LNCAP (cell line): Measurements from ENCODE around the gene GLIS1.

Experiments used
- TF ChIP-seq, protein P1 (sequence below): fragments of 450-650 bp; IDR thresholded peaks from 2 replicates; pipeline ENCODE4 v1.5.1; 2017; ENCODE audit warnings: mild to moderate bottlenecking

The GLIS1 gene

DNA sequence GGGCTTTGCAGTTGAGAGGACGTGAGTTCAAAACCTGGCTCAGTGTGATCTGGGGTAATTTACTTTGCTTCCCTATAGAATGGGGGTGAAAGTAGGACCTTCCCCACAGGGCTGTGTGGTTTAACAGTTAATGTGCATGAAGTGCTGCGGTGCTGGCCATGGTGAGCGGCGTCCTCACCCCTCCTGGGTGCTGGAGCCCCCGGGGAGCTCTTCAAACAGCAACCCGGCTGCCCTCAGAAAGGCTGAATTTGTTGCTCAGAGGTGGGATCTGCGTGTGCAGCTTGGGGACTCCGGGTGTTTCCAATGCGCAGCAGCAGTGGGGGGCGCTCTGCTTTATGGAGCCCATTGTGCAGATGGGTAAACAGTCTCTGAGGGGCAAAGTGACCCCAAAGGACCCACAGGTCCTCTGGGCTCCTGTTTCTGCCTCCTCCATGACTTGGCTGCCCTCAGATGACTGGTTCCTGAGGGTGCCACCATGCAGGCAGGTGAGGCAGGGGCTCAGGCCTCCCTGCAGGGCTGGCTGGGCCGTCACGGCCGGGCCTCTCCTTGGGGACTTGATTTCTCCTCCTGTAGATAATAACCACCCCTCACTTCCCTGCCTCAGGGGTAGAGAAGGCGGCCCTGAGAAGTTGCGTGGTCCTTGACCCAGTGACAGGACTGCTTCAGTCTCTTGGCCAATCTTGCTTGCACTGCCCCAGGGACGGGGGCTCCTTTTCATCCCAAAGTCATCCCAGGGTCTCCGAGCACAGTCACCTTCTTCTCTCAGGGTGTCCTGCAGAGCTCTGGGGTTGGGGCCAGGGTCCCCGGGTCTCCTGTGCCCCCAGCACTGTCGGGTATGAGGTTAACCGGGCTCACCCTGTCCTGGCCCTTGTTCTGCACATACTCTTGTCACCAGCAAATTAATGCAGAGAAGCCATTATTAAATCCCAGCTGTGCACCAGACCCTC is 239.4 kb downstream of the GLIS1 start:
- TF ChIP-seq, protein P1, sequence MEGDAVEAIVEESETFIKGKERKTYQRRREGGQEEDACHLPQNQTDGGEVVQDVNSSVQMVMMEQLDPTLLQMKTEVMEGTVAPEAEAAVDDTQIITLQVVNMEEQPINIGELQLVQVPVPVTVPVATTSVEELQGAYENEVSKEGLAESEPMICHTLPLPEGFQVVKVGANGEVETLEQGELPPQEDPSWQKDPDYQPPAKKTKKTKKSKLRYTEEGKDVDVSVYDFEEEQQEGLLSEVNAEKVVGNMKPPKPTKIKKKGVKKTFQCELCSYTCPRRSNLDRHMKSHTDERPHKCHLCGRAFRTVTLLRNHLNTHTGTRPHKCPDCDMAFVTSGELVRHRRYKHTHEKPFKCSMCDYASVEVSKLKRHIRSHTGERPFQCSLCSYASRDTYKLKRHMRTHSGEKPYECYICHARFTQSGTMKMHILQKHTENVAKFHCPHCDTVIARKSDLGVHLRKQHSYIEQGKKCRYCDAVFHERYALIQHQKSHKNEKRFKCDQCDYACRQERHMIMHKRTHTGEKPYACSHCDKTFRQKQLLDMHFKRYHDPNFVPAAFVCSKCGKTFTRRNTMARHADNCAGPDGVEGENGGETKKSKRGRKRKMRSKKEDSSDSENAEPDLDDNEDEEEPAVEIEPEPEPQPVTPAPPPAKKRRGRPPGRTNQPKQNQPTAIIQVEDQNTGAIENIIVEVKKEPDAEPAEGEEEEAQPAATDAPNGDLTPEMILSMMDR, result no peak

DNA sequence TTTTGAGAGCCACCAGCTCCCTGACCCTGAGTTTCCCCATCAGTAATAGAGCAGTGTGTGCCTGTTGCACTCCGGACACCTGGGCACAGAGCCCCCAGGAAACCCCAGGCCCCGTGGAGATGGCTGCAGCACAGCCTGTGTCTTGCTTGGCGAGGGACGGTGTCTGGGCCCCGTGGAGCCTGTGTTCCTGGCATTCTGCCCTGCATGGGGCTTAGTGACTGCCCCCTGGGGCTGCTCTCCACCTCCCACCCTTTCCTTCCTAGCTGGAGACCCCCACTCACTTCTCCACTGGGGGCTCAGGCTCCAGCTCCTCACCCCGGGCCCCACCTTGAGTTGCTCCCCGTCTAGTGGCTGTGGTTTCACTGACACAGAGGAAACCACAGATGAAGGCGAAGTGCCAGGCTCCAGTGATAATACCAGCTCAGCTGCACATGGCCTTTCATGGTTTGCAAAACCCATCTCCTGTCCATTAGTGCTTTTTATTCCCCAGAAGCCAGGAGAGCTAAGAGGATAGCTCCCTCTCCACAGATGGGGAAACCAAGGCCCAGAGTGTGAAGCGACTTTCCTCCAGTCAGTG is 240.3 kb downstream of the GLIS1 start:
- TF ChIP-seq, protein P1, result no peak

DNA sequence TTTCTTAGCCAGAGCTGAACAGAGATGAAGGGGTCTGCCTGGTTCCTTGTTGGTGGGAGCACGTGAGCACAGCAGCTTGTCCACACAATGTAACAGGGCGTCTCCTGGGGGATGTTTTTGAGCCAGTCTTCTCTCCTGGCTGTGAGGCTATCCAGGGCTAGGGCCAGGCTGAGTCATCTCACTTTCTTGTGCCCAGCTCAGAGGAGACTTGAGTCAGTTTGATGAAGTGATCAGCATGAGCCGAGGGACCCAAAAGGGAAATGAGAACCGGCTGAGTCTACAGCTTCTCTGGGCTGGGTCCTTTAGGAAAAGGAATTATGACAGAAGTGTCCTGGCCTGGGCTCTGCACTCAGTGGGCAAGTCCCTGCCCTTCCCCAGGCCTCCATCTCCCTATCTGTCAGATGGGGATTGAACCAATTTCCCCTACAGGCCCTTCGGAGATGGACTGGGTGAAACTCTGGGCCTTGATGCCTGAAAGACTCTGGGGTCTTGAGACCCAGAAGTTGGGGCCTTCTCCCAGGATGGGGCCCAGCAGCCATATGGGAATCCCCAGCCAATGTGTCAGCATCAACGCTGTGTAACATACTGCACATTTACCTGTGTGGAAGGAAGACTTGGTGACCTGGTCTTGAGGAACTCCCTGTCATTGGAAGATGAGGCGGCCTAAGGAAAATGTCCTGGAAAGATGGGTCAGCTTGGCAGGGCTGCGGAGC is 243.2 kb downstream of the GLIS1 start:
- TF ChIP-seq, protein P1, result no peak

DNA sequence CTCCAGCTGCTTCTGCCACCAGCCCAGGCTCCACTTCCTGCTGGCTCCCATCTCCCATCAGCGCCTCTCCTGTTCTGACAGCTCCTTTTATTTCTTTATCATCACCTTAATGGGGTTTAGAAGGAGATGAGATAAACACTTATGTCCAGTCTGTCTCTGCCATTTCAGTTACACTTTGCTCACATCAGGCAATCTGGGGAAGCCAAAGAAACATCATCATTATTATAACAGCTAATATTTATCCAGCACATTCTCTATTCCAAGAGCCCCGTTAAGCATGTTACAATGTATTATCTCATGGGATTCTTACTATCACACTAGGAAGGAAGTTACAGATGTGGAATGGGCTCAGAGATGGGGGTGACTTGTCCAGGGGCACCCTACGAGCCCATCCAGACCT is 248.6 kb downstream of the GLIS1 start:
- TF ChIP-seq, protein P1, result no peak

DNA sequence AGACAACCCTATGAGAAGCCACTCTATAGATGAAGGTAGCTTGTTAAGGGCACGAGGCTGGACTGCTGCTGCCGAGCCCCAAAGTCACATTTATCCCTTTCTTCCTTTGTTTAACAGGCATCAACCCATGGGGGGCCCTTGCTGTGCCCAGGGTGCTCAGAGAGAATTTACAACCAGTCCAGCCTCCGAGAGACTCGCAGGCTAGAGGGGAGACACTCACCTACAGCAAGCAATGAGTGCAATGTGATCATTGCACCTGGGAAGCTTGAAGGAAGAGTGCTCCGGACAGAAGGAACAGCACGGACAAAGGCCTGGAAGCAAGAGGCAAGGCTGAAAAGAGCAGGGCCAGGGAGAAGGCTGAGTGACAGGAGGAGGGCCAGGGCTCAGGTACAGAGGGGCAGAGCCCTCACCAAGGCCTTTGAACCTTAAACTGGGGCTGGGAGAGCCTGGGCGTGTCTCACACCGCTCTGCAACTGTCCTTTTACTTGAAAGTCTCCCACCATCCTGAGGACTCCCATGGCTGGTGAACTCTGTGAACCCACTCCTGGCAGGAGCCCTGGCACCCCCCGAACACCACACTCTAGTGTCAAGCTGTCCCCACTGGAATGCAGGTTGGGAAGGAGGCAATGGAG is 252.5 kb downstream of the GLIS1 start:
- TF ChIP-seq, protein P1, result no peak

DNA sequence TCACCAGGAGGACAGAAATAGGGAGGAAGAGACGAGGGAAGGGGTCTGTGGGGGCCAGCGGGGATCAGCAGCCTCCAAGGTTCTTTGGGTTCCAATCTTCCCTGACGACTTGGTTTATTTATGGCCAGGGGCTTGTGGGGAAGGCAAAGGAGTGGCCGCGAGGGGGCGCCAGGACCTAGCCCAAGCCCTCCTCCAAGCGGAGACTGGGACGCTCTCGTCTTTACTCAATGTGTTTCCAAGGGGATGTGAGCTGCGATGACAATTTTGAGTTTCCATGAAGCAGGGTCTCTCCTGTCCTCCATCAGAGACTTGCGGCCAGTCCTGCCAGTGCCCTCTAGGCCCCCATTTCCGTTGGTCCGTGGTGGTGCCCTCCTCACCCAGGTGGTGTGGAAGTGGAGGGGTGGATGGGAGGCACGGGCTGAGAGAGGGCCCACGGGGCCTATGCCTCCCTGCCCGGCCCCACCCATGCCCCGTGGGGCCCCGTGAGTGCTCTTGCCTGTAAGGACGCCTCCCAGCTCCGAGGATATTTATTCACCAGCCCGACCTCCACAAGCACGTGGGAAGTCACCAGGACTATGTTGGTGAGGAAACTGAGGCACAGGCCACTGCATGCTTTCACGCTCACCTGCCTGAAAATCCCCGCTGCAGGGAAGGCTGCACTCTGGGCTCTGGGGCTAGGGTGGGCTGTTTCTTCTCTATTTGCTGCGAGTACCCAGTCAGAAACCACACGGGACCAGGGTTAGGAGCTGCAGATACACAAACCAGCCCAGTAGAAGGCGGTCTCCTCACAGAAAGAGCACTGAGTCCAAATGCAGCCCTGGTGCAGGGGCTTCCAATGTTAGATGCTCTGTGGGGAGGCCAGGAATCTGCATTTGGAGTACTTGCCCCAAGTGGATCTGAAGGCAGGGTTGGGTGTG is 253.2 kb downstream of the GLIS1 start:
- TF ChIP-seq, protein P1, result peak; percentile 87
